ENCODE measurements around the gene KLHL17.
A peak's percentile ranks its signal among the peaks of the same experiment; 100 is the strongest.

DNA sequence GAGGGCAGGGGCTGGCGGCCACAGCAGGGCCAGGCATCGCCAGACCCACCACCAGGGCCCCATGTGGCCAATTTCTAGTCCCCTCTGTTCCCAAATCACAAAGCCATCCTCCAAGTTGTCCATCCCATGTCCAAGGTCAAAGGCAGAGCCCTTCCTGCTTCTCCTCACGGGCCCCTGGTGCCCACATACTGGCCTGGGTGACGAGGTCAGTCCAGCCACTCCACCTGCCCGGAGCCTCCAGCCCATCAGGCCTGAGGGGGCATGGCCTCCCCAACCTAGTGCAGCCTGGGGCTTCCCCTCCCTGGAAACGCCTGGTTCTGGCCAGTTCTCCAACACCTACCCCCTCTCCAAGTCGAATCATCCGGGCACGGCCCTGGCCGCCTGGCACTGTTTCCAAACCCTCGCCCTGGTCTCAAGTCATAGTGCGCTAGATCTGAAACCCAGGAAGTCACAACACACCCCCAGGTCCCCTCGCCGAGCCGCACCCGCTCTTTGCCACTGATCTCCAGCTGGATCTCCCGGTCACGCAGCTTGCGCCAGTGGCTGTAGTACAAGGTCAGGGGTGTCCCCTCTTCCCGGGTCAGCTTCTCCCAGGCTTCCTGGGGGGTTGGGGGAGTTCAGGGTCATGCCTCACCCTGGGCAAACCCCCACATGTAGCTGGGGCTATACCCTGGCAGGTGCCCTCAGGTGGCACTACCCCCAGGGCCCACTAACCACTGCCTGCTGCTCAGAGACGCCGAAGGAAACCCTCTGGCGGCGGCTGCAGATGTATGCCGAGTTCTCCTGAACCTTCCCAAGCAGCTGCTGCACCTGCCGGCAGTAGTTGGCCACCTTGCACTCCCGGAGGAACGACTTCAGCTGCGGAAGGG lies 14.5 kb upstream of the KLHL17 start:
- TF ChIP-seq, protein P1, sequence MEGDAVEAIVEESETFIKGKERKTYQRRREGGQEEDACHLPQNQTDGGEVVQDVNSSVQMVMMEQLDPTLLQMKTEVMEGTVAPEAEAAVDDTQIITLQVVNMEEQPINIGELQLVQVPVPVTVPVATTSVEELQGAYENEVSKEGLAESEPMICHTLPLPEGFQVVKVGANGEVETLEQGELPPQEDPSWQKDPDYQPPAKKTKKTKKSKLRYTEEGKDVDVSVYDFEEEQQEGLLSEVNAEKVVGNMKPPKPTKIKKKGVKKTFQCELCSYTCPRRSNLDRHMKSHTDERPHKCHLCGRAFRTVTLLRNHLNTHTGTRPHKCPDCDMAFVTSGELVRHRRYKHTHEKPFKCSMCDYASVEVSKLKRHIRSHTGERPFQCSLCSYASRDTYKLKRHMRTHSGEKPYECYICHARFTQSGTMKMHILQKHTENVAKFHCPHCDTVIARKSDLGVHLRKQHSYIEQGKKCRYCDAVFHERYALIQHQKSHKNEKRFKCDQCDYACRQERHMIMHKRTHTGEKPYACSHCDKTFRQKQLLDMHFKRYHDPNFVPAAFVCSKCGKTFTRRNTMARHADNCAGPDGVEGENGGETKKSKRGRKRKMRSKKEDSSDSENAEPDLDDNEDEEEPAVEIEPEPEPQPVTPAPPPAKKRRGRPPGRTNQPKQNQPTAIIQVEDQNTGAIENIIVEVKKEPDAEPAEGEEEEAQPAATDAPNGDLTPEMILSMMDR (IDR thresholded peaks at IDR 0.05; ENCODE audit: insufficient read depth, low read length) = no peak
- TF ChIP-seq, protein P2, sequence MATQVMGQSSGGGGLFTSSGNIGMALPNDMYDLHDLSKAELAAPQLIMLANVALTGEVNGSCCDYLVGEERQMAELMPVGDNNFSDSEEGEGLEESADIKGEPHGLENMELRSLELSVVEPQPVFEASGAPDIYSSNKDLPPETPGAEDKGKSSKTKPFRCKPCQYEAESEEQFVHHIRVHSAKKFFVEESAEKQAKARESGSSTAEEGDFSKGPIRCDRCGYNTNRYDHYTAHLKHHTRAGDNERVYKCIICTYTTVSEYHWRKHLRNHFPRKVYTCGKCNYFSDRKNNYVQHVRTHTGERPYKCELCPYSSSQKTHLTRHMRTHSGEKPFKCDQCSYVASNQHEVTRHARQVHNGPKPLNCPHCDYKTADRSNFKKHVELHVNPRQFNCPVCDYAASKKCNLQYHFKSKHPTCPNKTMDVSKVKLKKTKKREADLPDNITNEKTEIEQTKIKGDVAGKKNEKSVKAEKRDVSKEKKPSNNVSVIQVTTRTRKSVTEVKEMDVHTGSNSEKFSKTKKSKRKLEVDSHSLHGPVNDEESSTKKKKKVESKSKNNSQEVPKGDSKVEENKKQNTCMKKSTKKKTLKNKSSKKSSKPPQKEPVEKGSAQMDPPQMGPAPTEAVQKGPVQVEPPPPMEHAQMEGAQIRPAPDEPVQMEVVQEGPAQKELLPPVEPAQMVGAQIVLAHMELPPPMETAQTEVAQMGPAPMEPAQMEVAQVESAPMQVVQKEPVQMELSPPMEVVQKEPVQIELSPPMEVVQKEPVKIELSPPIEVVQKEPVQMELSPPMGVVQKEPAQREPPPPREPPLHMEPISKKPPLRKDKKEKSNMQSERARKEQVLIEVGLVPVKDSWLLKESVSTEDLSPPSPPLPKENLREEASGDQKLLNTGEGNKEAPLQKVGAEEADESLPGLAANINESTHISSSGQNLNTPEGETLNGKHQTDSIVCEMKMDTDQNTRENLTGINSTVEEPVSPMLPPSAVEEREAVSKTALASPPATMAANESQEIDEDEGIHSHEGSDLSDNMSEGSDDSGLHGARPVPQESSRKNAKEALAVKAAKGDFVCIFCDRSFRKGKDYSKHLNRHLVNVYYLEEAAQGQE (IDR thresholded peaks at IDR 0.05; ENCODE audit: insufficient replicate concordance, low read depth) = no peak
- TF ChIP-seq POLR2AphosphoS5 (IDR thresholded peaks at IDR 0.05; ENCODE audit: low read depth) = peak; percentile 8; the same call in 1 of the 2 replicates

All from HL-60 (cell line).